NCI-H446 treated with DMSO at 0.1 percent for 48 hours (cell line): ENCODE measurements around the gene FAM222A.
"Not testable (repeated sequence)": the region's sequence is repeated elsewhere in the genome, so short reads cannot be mapped to it uniquely, and the experiment has no call there.

ENCODE experiments used
- DNase-seq: peaks from one replicate; lab custom pipeline; 2025; lab: John Stamatoyannopoulos, UW

Gene FAM222A

DNA sequence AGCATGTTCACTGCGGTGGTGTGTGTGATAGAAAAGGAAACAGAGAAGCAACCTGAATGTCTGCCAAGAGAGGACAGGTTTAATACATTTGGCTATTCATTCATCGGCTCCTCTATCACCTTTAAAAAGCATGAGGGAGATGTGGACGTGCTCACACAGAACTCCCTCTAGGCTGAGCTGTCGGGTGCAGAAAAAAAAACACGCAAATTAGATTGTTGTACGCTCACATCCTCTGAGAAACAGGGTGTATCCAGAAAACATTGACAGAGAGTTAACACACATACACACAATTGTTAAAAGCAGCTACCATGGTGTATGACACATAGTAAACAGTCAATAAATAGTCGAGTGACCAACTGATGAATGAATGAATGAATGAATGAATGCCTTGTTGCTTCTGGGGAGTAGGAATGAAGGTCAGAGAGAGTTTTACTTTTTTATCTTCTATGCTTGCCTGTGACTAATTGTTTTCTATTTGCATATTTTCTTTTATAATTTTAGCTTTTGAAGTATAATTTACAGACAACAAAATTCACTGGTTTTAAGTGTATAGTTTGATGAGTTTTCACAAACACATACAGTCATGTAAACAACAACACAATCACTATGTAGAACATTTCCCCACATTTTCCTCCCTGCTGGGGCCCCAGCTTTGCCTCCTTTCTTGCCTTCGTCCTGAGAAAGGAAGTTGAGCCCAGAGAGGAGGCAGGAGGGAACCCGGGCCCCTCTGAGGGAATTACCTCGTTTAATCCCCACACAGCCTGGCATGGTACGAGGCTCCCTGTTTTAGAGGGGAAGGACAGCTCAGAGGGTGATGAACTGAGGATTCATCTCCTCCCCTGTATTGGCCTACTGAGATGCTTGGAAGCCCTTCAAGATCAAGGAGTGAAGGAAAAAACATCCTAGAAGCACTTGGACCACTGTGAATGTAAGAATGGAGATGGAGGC is 19.7 kb upstream of the FAM222A start:
- DNase-seq: no peak

GRCh38 chr12:109694629-109695028 is 19.0 kb upstream of the FAM222A start:
- DNase-seq: not testable (repeated sequence)

GRCh38 chr12:109695416-109695815 is 18.2 kb upstream of the FAM222A start:
- DNase-seq: no peak

- no peak for DNase-seq
Observed at GRCh38 chr12:109695961-109696461, 17.6 kb upstream of the FAM222A start.

DNA sequence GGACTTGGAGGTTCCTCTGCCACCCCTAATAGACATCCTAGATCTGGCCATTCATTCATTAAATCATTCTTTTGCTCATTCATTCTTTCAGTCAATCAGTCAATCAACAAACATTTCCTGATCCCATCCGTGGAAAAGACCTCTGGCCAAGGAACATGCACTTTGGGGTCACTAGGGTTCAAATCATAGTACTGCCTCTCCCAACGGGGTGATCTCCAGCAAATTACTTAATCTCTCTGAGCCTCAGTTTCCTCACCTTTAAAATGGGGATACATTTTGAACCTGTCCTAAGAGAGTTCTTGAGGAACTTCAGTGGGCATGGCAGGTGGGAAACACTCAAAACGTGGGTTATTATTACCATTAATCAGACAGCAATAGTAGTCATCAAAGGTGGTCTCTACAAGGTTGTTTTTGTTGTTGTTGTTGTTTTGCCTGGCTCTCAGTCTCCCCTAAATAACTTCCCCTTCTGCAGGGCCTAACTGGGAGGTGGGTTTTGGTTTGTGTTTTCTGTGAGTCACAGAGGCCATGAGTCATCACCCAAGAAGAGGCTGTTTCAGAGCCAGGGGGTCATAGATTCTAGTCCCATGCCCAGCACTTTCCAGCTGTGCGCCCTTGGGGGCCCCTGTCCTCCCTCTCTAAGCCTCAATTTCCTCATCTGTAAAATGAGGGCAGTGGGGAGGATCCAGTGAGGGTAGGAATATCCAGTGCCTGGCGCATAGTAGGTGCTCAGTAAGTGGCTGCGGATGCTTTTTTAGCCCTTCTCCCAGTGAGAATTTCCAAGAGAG is 16.9 kb upstream of the FAM222A start:
- DNase-seq: no peak

DNA sequence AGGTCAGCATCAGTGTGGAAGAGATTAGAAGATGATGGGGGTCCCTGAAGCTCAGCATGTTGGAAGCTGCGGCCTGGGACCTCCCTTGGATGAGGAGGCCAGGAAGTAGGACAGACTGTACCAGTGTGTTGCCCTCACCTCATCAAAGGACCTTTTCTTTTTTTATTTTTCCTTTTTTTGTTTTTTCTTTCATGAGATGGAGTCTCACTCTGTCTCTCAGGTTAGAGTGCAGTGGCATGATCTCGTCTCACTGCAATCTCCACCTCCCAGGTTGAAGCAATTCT is 16.4 kb upstream of the FAM222A start:
- no peak for DNase-seq

DNA sequence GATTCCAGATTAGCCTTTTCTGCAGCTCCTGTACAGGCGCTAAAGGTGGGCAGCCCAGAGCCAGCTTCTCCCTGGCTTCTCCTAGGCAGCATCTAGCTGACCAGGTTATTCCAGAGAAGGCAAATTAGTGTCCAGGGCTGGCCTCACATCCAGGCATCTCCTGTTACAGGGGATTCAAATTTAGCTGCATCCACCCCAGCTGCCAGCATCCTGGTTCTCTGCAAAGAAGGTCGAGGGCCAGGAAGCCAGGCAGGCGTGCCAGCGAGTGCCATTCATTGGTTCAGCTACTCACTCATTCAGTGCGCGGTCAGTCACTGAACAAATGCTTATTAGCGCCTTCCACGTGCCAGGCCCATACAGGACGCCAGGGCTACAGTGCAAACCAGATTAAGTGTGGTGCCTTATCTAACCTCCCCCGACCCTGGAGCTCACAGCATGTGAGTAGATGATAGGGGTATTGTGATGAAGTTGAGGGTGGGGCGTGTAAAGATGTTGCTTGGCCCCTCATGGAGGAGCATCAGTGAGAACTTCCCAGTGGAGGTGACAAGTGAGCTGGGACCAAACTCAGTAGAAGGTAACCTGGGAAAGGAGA is 15.7 kb upstream of the FAM222A start:
- DNase-seq: no peak

DNA sequence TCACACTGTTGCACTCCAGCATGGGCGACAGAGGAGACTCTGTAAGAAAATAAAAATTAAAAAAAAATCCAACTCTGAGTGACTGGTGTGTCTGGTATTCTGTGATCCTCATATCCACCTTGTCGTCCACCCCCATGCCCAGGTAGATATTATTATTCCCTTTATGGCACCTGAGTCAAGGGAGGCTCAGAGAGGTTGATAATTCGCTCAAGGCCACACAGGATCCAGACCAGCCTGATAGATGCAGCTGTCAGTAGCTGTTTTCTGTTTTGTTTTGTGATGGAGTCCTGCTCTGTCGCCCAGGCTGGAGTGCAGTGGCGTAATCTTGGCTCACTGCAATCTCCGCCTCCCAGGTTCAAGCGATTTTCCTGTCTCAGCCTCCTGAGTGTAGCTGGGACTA is 14.8 kb upstream of the FAM222A start:
- no peak for DNase-seq

- DNase-seq: no peak
Observed at GRCh38 chr12:109701064-109701463, 12.6 kb upstream of the FAM222A start.

- DNase-seq: no peak
Observed at GRCh38 chr12:109702111-109702841, 11.3 kb upstream of the FAM222A start.

GRCh38 chr12:109703684-109704083 is 9.9 kb upstream of the FAM222A start:
- no peak for DNase-seq

GRCh38 chr12:109704371-109705098 is 9.1 kb upstream of the FAM222A start:
- DNase-seq: no peak

GRCh38 chr12:109705291-109705690 is 8.3 kb upstream of the FAM222A start:
- DNase-seq: no peak

DNA sequence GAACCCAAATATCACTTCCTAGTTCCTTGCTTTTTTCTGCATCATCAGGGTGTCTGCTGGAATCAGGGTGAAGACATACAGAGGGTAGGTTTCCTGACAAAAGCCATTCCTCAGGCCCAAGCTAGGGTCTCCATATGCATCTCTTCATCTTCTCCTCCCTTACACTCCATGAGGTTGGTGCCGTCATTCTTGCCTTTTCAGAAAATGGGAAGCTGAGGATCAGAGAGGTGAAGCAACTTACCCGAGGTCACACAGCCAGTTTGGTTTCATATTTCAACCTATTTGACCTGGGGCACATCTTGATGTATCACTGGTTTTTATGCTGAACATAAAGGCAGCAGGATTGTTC is 7.3 kb upstream of the FAM222A start:
- DNase-seq: no peak

DNA sequence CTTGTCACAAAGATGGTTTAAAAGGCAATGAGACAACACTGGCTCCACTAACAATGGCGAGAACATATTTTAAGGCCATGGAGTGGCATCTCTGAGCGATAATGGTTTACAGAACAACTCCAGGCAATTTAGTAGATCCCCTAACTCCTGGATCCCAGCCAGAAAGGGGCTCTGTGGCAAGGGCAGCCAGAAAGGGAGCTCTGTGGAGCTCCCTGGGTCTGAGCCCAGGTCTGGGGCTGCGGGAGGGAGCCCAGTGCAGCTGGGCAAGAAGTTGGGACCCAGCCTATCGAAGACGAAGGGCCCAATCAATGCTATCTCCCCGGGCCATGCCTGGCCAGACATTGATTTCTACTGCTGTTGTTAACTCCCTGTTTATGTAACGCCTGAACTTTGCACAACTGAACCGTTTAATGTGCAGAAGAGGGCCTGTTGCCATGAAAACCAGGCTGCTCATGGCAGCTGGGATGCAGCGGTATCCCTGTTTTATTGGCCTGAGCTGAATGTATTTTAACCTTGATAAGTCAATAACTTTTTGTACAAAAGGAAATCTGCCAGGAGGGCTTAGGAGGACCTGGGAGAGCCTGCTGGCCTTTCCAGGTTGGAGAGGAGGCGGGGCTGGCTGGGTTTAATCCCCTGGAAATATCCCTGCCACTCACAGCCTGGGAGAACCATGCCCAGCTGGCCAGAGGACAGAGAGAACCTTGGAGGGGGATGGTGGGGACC is 6.7 kb upstream of the FAM222A start:
- no peak for DNase-seq

DNA sequence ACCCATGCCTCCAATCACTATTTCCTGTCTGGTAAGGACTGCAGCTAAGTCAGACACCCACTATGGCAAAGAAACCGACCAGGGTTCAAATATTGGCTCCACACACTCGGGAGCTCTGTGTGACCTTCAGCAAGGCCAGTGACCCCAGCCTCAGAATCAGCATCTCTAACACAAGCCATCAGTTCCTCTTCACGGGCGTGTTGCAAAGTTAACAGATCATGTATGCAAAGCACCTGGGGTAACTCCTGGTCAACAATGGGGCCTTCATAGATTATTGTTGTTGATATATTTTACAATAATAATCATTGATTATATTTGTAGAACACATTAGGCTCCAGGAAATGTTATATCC is 6.2 kb upstream of the FAM222A start:
- no peak for DNase-seq

- no peak for DNase-seq
Observed at GRCh38 chr12:109708939-109709338, 4.7 kb upstream of the FAM222A start.

DNA sequence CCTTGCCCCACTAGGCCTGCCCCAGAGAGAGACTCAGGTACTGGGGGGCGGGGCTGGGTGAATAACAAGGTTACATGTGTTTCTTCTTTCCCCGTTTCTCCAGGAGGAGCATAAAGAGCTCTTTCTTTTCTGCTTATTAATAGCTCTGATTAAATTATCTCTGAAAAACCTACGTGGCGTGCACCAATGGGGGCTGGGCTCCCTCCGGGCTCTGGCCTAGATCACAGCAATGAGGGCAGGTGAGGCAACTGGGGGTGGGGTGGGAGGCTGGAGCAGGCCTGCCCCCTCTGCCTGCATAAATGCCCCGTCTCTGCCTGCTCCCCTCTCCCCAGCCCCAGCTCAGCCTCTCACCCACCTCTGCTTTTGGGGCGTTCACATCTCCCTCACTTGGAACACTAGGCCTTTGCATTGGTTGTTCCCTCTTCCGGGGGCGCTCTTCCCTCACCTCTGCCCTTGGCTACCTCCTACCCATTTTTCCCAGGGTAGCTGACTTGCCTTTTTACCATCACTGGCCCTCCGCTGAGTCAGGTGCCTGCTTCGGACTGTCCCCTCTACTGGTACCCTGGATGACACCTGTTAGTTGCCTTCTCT is 4.1 kb upstream of the FAM222A start:
- no peak for DNase-seq

DNA sequence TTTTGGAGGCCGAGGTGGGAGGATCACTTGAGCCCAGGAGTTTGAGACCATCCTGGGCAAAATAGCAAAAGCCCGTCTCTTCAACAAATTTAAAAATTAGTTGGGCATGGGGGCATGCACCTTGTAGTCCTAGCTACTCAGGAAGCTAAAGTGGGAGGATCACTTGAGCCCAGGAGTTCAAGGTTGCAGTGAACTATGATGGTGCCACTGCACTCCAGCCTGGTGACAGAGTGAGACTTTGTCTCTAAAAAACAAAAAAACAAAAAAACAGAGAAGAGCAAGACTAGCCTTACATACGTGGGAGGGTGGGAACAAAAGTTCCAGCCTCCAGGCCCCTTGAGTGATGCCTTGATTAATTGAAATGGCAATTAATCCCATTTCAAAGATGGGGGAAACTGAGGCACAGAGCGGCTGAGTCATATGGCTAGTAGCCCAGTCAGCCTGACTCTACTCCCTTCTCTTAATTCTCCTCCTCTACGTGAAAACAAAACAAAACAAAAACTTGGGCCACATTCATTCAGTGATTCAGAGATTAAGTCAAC is 3.3 kb upstream of the FAM222A start:
- DNase-seq: no peak
